Kidney (tissue), 14 donors: ENCODE measurements around the gene CPVL. TPM values are rescaled to one million over a fixed set of nuclear protein-coding genes. Genes with fewer than 3 reads are reported as not detected.

Experiments used
- DNase-seq, 5 donors: peaks; one replicate each; pipeline ENCODE4 v3.0.0-alpha.2; 2013 to 2020
- FAIRE-seq: peaks from 2 replicates; lab custom pipeline; 2012; peaks lifted over from hg19 to GRCh38; lab: Jason Lieb, UNC
- H3K27ac ChIP-seq, 2 donors: one replicate each; pipeline ENCODE4 v1.7.0; 2013; ENCODE audit warnings: low read depth in 2 of 2, low read length in 2 of 2, inconsistent platforms in 1 of 2
- H3K27me3 ChIP-seq: one replicate; pipeline ENCODE4 v1.7.1; 2013; ENCODE audit warnings: low read length, inconsistent platforms; ENCODE audit not compliant: control insufficient read depth, insufficient read depth
- H3K36me3 ChIP-seq, 3 donors: one replicate each; pipeline versions ENCODE4 v1.7.0 to v1.7.1; 2013; ENCODE audit warnings: low read length in 3 of 3, control low read depth in 1 of 3, inconsistent platforms in 1 of 3; ENCODE audit not compliant: insufficient read depth in 3 of 3, control insufficient read depth in 2 of 3
- H3K4me1 ChIP-seq, 3 donors: one replicate each; pipeline versions ENCODE4 v1.7.0 to v1.7.1; 2013; ENCODE audit warnings: low read length in 3 of 3, inconsistent platforms in 1 of 3, low read depth in 1 of 3; ENCODE audit not compliant: control insufficient read depth in 2 of 3, insufficient read depth in 2 of 3
- H3K4me3 ChIP-seq, 3 donors: one replicate each; pipeline versions ENCODE4 v1.7.0 to v1.8.1; 2013; ENCODE audit warnings: low read length in 3 of 3, control low read depth in 1 of 3, inconsistent platforms in 1 of 3
- H3K9ac ChIP-seq, 3 donors: one replicate each; pipeline versions ENCODE4 v1.7.0 to v1.7.1; 2013; ENCODE audit warnings: low read length in 3 of 3, control low read depth in 1 of 3, inconsistent platforms in 1 of 3
- H3K9me3 ChIP-seq, 3 donors: one replicate each; pipeline versions ENCODE4 v1.7.0 to v1.7.1; 2013; ENCODE audit warnings: low read length in 3 of 3, control low read depth in 1 of 3, inconsistent platforms in 1 of 3; ENCODE audit not compliant: control insufficient read depth in 2 of 3, insufficient read depth in 1 of 3
- CTCF ChIP-seq: IDR thresholded peaks from 3 replicates; pipeline ENCODE4 v1.5.1; 2012; ENCODE audit warnings: mild to moderate bottlenecking, moderate library complexity, borderline replicate concordance; ENCODE audit not compliant: insufficient read depth; ENCODE audit errors: extremely low read depth
- intact Hi-C: fragments of 100-400 bp; cut with DNase I; formaldehyde crosslinking; loops from one replicate; pipeline ENCODE4 v1.11.1; 2022
- polyA plus RNA-seq: library from polyadenylated mRNA; stranded (reverse); fragments of 350-450 nt; fragmentation: Illumina TruSeq; extraction: RNeasy Lipid Tissue Mini Kit (QIAGEN cat#74804); gene quantifications from one replicate; pipeline ENCODE4 v1.2.3, GENCODE V29; 2014; ENCODE audit warnings: low read depth, low replicate concordance; ENCODE audit not compliant: insufficient read depth
- total RNA-seq: library from RNA; stranded (reverse); fragmentation: NEBNext Ultra II Directional; extraction: Animal tissue kit (Norgen Biotek cat#: 25700); gene quantifications from one replicate; pipeline ENCODE4 v1.2.1, GENCODE V29; 2021
- donor health status: control.
- donor health status: control.
- donor health status: control.
- donor health status: control.
- donor health status: control.
- donor health status: DM: yes; HTN: yes; CAD: no.
- donor health status: Normal renal cell carcinoma (clear cell type).

Gene CPVL
- total and polyA plus RNA-seq, 2 donors from 2014 or later = 104 to 133 TPM

GRCh38 chr7:29080803-29081202, 65.5 kb downstream of the CPVL start:
- FAIRE-seq (no peak), DNase-seq (no peak)
- no peak for TF ChIP-seq CTCF
- Histone ChIP-seq H3K4me3 (no peak overlapping the region), H3K36me3 (no peaks in the 10 kb centered on the region), H3K9ac (no peak overlapping the region), H3K4me1 (no peaks in the 10 kb centered on the region), H3K9me3 (no peaks in the 10 kb centered on the region), H3K27me3 (no peaks in the 10 kb centered on the region), H3K27ac (no peak overlapping the region)
- intact Hi-C loops = loop anchor here (10.0 kb wide), 1 partner anchor 46 kb away; no protein-coding TSS in a partner anchor

GRCh38 chr7:29078311-29079260, 67.8 kb downstream of the CPVL start:
- Histone ChIP-seq H3K4me3 (no peak overlapping the region), H3K4me1 (no peaks in the 10 kb centered on the region), H3K9ac (no peak overlapping the region), H3K9me3 (no peaks in the 10 kb centered on the region), H3K27ac (no peak overlapping the region), H3K36me3 (no peaks in the 10 kb centered on the region), H3K27me3 (no peaks in the 10 kb centered on the region)
- FAIRE-seq (no peak), DNase-seq (peak in 1 of 5 donors; percentile 63)
- TF ChIP-seq CTCF = no peak
- intact Hi-C loops = no loop called here

GRCh38 chr7:29077854-29078253, 68.5 kb downstream of the CPVL start:
- no peak for DNase-seq
- Histone ChIP-seq H3K4me1 (no peaks in the 10 kb centered on the region), H3K9ac (no peak overlapping the region), H3K27me3 (no peaks in the 10 kb centered on the region), H3K27ac (no peak overlapping the region), H3K9me3 (no peaks in the 10 kb centered on the region), H3K36me3 (no peaks in the 10 kb centered on the region), H3K4me3 (no peak overlapping the region)
- no peak for TF ChIP-seq CTCF
- FAIRE-seq = no peak
- intact Hi-C loops = no loop called here
